HTERT RPE-1 (cell line): ENCODE results near the gene TIGIT.
"Not testable (repeated sequence)": the region's sequence is repeated elsewhere in the genome, so short reads cannot be mapped to it uniquely, and the experiment has no call there.

ENCODE experiments used
- in situ Hi-C: fragments of 300-500 bp; cut with MboI; formaldehyde crosslinking; loops from 4 replicates; pipeline ENCODE4 v1.14.3; 2020; ENCODE audit warnings: low sequenced_read_pairs

TIGIT gene

GRCh38 chr3:114293838-114294535 lies at the start of gene TIGIT:
Gene TIGIT, plus strand, starts transcription at chr3:114294028. Its CDS starts 34 bp downstream, at chr3:114294062.
- in situ Hi-C loops, result no loop called here

DNA sequence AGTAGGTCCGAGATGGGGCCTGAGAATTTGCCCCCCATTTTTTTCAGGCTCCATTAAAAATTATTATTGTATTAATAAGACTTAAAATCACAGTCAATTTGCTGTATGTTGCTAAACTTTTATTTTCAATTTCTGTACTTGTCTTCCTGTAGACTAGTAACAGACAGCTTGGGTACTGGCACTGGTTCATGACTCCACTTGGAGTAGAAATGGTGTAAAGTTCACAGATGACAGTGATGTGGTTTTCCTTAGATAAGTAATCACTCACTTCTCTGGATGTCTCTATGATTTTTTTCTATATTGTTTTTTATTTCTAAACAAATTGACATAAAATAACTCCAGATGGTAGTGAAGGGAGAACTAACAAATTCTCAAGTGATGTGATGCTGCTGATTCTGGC lies 40.9 kb upstream of the TIGIT start:
- in situ Hi-C loops, result no loop called here

- in situ Hi-C loops, result no loop called here
Observed at GRCh38 chr3:114253505-114253904, 40.3 kb upstream of the TIGIT start.

DNA sequence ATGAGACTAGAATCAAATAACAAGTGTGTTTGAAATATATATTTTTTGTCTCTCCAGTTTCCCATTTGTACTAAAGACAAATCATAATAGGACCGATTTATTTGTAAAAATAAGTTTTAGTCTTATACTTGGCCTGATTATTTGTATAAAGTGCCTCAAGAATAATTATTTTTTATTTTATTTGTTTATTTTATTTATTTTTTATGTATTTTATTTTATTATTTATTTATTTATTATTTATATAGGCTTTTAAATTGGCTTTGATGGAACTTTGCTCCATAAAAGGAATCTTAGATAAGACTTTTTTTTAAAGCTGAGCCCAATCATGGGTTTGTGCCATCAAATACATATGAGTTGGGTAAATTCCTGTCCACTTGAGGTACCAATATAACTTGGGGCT lies 34.3 kb upstream of the TIGIT start:
- in situ Hi-C loops, result no loop called here

DNA sequence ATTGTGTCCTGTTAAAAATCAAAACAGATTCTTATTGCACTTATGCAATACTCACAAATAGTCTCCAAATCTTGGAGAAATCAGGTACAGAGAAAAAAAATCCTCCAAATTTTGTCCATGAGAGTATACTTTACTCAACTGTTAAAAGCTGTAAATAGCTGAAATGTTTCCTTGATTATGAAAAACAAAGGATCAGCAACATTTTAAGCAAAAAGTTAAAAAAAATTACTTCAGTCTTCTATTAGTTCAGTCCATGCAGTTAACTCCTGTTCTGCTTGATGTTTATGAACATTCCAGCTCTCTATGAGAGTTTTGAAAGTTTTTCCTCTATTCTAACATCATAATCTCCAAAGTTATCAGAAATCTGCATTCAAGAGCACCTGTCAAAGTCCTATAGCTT lies 33.7 kb upstream of the TIGIT start:
- in situ Hi-C loops, result no loop called here

GRCh38 chr3:114270019-114270418 lies 23.8 kb upstream of the TIGIT start:
- in situ Hi-C loops, result no loop called here

GRCh38 chr3:114272271-114272670 lies 21.6 kb upstream of the TIGIT start:
- in situ Hi-C loops, result no loop called here

- in situ Hi-C loops, result no loop called here
Observed at GRCh38 chr3:114274929-114275328, 18.9 kb upstream of the TIGIT start.

DNA sequence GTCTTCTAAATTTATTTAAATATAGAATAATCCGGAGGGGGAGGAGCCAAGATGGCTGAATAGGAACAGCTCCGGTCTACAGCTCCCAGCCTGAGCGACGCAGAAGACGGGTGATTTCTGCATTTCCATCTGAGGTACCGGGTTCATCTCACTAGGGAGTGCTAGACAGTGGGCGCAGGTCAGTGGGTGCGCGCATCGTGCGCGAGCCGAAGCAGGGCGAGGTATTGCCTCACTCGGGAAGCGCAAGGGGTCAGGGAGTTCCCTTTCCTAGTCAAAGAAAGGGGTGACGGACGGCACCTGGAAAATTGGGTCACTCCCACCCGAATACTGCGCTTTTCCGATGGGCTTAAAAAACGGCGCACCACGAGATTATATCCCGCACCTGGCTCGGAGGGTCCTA lies 17.0 kb upstream of the TIGIT start:
- in situ Hi-C loops, result not testable (repeated sequence)

DNA sequence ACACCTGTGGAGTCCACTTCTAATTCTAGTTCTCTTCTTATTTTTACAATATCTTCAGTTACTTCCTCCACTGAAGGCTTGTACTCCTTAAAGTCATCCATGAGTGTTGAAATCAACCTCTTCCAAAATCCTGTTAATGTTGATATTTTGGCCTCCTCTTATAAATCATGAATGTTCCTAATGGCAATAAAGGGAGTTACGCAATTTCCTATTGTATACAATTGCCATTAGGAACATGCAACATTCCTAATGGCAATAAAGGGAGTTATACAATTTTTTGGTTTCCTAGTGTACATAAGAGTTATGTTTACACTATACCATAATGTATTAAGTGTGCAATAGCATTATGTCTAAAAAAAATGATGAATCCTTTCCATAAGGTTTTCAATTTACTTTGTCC lies 9.2 kb upstream of the TIGIT start:
- in situ Hi-C loops, result no loop called here

- in situ Hi-C loops, result no loop called here
Observed at GRCh38 chr3:114285648-114286230, 8.1 kb upstream of the TIGIT start.

GRCh38 chr3:114286266-114286665 lies 7.6 kb upstream of the TIGIT start:
- in situ Hi-C loops, result no loop called here

DNA sequence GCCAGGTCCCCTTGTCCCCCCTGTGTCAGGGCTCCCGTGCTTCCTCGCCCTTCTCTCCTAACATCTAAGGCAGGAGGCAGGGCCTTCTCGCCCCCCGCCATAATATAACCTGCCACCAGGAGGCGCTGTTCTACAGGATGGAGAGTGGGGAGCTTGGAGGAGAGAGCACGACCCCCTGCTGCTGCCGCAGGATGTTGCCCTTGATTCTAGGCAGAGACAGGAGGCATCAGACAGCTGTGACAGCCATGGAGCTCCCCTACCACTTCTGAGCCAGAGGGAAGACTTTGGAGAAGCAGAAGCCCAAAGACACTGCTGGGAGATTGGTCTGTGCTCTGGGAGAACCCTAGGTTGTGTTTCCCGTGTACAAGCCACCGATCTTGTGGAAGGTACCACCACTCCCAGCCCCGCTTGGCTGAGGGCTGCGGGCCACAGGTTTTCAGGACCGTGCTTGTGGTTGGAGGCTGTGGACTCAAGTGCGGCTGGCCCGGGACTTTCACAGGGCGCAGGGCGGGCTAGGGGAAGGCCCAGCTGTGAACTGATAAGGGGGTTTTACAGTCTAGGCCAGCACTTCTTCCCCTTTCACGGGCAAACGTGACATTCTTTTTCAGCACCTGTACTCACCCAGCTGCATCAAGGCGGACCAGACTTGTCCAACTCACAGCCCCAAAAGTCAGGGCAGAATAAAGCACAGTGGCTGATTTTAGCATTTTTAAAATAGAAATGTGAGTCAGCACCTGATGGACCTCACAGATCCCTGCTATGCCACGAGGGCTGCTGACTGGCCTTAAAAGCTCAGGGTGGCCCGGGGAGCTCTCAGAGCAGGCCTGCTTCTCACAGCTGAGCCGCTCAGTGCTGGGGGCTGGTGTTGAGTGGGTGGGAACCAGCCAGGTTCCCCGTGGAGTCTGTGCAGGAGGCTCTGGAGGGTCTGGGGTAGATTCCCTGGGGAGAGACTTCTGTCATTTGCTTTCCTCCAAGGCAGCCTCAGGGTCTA lies 2.6 kb upstream of the TIGIT start:
- in situ Hi-C loops, result no loop called here

GRCh38 chr3:114294940-114295480 lies 1.2 kb downstream of the TIGIT start:
- in situ Hi-C loops, result no loop called here

- in situ Hi-C loops, result no loop called here
Observed at GRCh38 chr3:114295946-114296345, 2.1 kb downstream of the TIGIT start.

DNA sequence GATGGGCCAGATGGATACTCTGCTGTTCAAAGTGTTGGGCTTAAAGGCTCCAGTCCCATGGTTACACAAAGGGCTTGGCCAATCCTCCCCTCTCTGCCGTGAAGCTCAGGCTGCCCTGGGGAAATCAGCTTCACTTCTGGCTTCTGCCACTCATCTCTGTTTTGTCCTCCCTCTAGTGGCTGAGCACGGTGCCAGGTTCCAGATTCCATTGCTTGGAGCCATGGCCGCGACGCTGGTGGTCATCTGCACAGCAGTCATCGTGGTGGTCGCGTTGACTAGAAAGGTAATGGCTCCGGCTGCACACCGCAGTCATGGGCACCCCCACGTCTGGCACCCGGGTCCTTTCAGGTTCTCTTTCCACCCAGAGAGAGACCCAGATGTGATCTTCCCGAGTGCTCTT lies 5.6 kb downstream of the TIGIT start:
- in situ Hi-C loops, result no loop called here

GRCh38 chr3:114299941-114300624 lies 6.3 kb downstream of the TIGIT start:
- in situ Hi-C loops, result no loop called here

- in situ Hi-C loops, result no loop called here
Observed at GRCh38 chr3:114307222-114307830, 13.5 kb downstream of the TIGIT start.

DNA sequence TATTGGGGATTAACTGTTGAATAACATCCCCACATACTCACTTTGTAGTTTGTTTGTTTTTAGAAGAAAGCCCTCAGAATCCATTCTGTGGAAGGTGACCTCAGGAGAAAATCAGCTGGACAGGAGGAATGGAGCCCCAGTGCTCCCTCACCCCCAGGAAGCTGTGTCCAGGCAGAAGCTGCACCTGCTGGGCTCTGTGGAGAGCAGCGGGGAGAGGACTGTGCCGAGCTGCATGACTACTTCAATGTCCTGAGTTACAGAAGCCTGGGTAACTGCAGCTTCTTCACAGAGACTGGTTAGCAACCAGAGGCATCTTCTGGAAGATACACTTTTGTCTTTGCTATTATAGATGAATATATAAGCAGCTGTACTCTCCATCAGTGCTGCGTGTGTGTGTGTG lies 14.0 kb downstream of the TIGIT start:
- in situ Hi-C loops, result no loop called here

DNA sequence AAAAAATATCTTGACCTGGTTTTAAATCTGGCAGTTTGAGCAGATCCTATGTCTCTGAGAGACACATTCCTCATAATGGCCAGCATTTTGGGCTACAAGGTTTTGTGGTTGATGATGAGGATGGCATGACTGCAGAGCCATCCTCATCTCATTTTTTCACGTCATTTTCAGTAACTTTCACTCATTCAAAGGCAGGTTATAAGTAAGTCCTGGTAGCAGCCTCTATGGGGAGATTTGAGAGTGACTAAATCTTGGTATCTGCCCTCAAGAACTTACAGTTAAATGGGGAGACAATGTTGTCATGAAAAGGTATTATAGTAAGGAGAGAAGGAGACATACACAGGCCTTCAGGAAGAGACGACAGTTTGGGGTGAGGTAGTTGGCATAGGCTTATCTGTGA lies 14.5 kb downstream of the TIGIT start:
- in situ Hi-C loops, result no loop called here
